Calu3 (cell line): Measurements from ENCODE around the gene NME3. TPM values are rescaled to one million over a fixed set of nuclear protein-coding genes. Genes with fewer than 3 reads are reported as not detected.

Source experiments
- BruUV-seq: library from RNA; stranded (reverse); fragments of 400-500 nt; replicated peaks from 2 replicates; lab custom pipeline; 2021; lab: Mats Ljungman, UMichigan
- CTCF ChIA-PET: fragments of 300-600 bp; sonication (Branson Sonifier 250); formaldehyde crosslinking; loops from one replicate; lab custom pipeline; 2022; ENCODE audit warnings: antibody characterized with exemption; lab: Charles Lee
- DNase-seq: peaks from one replicate; pipeline ENCODE4 v3.0.0; 2022
- H3K27ac Mint-ChIP-seq: one replicate; pipeline ENCODE4 v1.8.0; 2022; ENCODE audit warnings: mixed read lengths; ENCODE audit not compliant: unreplicated experiment
- H3K27me3 Mint-ChIP-seq: one replicate; pipeline ENCODE4 v1.8.0; 2022; ENCODE audit warnings: mixed read lengths; ENCODE audit not compliant: unreplicated experiment
- H3K36me3 Mint-ChIP-seq: one replicate; pipeline ENCODE4 v1.8.0; 2022; ENCODE audit warnings: mild to moderate bottlenecking, moderate library complexity, mixed read lengths; ENCODE audit not compliant: insufficient read depth, unreplicated experiment
- H3K4me1 Mint-ChIP-seq: one replicate; pipeline ENCODE4 v1.8.0; 2022; ENCODE audit warnings: mild to moderate bottlenecking, low read depth, mixed read lengths; ENCODE audit not compliant: unreplicated experiment
- H3K4me3 Mint-ChIP-seq: one replicate; pipeline ENCODE4 v1.8.0; 2022; ENCODE audit warnings: mild to moderate bottlenecking, low read depth, moderate library complexity, mixed read lengths; ENCODE audit not compliant: unreplicated experiment
- H3K9me3 Mint-ChIP-seq: one replicate; pipeline ENCODE4 v1.8.0; 2022; ENCODE audit warnings: low read depth, mixed read lengths; ENCODE audit not compliant: unreplicated experiment
- intact Hi-C: fragments of 100-400 bp; cut with micrococcal nuclease; formaldehyde crosslinking; loops from one replicate; pipeline ENCODE4 v1.10.0; 2022; ENCODE audit not compliant: unreplicated experiment
- total RNA-seq: library from RNA; stranded (reverse); gene quantifications from 2 replicates; pipeline ENCODE4 v1.2.3, GENCODE V29; 2022
- TF ChIP-seq, protein P1 (sequence below): fragments of 200-600 bp; IDR thresholded peaks from one replicate; pipeline ENCODE4 v1.8.0; 2022; ENCODE audit warnings: antibody characterized with exemption; ENCODE audit not compliant: unreplicated experiment

The NME3 gene
- total RNA-seq, 1 experiment from 2014 or later = 64.3 TPM

DNA sequence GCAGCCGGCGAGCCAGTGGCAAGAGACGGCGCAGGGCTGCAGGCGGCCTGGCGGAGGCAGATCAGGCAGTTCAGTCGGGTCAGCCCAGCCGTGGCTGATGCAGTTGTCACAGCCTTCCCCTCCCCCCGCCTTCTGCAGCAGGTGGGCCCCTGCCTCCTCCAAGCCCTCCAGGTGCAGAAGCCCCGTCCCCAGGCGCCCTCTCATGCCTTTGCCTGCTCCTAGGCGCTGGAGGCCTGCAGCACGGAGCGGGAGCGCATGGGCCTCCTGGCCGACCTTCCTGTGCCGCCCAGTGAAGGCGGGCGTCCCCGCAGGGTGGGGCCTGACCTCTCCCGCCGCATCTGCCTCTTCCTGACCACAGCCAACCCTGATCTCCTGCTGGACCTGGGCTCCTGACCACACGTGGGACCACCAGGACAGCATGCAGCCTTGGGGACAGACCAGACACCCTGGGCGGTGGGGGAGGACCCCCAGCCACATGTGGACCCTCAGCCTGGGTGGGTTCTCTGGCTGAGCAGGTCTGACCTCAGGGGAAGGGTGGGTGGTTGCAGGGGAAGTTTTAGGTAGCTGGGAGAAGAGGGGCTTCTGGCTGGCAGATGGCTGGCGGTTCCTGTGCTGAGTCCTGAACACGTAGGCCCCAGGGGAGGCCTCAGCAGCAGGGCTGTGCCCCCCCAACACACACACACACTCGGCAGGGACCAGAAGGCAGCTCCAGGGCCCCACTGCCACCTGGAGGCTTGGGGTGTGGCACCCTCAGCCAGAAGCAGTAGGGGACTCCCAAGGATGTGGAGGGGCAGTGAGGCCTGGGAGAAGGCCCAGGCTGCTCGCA, 4.7 kb upstream of the NME3 start:
- H3K27me3 Mint-ChIP-seq = no peaks in the 10 kb centered on the region
- CTCF ChIA-PET = interaction anchor here (0.6 to 0.7 kb wide), 2 partner anchors 78 to 588 kb away, joined by 3 to 4 read pairs; no protein-coding TSS in a partner anchor
- H3K36me3 Mint-ChIP-seq = peaks cover 100% of the 10 kb centered on the region
- intact Hi-C loops = no loop called here
- TF ChIP-seq, protein P1, sequence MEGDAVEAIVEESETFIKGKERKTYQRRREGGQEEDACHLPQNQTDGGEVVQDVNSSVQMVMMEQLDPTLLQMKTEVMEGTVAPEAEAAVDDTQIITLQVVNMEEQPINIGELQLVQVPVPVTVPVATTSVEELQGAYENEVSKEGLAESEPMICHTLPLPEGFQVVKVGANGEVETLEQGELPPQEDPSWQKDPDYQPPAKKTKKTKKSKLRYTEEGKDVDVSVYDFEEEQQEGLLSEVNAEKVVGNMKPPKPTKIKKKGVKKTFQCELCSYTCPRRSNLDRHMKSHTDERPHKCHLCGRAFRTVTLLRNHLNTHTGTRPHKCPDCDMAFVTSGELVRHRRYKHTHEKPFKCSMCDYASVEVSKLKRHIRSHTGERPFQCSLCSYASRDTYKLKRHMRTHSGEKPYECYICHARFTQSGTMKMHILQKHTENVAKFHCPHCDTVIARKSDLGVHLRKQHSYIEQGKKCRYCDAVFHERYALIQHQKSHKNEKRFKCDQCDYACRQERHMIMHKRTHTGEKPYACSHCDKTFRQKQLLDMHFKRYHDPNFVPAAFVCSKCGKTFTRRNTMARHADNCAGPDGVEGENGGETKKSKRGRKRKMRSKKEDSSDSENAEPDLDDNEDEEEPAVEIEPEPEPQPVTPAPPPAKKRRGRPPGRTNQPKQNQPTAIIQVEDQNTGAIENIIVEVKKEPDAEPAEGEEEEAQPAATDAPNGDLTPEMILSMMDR = no peak
- H3K27ac Mint-ChIP-seq = peak overlapping the region; percentile 61
- DNase-seq = no peak
- H3K9me3 Mint-ChIP-seq = no peaks in the 10 kb centered on the region
- BruUV-seq = no TSS peak
- no peak overlapping the region for H3K4me3 Mint-ChIP-seq
- peaks cover 4% of the 10 kb centered on the region for H3K4me1 Mint-ChIP-seq

DNA sequence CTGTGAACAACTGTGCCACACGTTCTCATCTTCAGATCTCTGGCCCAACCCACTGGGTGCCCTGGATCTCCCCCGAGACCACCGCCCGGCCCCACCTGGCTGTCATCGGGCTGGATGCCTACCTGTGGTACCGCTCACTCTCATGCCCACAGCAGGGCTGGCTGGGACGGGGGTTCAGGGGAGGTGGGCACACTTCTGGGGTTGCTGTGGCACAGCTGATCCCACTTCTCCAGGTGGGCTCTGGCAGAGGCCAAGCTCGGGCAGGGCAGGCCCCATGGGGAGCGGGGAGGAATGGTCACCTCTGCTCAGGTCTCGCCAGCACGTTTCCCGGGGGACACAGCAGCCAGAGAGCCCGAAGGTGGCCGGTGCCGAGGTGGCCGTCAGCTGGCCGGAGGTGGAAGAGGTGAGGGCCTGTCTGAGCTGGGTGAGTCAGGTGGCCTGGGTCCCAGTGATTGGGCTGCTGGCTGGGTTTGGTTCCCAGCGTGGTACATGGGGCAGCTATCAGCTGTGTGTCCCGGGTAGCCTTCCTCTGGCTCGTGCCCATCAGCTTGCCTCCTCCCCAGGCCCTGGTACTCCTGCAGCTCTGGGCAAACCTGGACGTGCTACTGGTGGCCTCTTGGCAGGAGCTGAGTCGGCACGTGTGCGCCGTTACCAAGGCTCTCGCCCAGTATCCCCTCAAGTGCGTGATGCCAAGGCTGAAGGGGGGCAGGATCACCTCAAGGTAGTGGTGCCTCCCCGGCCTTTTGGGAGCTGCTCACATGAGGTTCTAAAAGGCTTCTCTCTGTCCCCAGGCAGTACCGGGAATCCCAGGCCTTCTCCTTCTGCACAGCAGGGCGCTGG, 3.9 kb upstream of the NME3 start:
- intact Hi-C loops = no loop called here
- Mint-ChIP-seq H3K36me3 (peaks cover 100% of the 10 kb centered on the region), H3K9me3 (no peaks in the 10 kb centered on the region), H3K27me3 (no peaks in the 10 kb centered on the region), H3K27ac (no peak overlapping the region), H3K4me1 (peaks cover 3% of the 10 kb centered on the region), H3K4me3 (peak overlapping the region; percentile 76)
- TF ChIP-seq, protein P1 = no peak
- no peak for DNase-seq
- BruUV-seq = no TSS peak
- CTCF ChIA-PET = interaction anchor here (0.6 to 2.6 kb wide), 2 partner anchors 7 to 589 kb away, joined by 4 to 19 read pairs; partner anchors contain the start of genes NUBP2 and SPSB3

DNA sequence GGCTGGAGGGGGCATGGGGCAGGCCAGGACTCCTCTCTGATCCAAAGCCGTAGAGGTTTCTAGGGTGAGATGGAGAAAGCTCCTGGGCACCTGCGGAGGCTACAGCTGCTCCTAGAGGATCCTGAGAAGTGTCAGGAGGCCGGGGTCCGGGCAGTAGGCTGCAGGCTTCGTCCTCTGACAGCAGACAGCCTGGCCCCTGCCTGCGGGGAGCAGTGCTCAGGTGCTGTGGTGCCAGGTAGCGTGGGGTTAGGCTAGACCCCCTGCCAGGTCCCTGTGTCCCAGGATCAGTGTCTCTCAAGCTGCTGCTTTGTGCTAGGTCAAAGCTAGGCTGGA, 3.1 kb upstream of the NME3 start:
- TF ChIP-seq, protein P1 = no peak
- Mint-ChIP-seq H3K36me3 (peaks cover 100% of the 10 kb centered on the region), H3K27me3 (no peaks in the 10 kb centered on the region), H3K27ac (no peak overlapping the region), H3K4me3 (peak overlapping the region; percentile 76), H3K4me1 (peaks cover 8% of the 10 kb centered on the region), H3K9me3 (no peaks in the 10 kb centered on the region)
- BruUV-seq = no TSS peak
- CTCF ChIA-PET = interaction anchor here (2.6 kb wide), 1 partner anchor 8 kb away, joined by 19 read pairs; the partner anchor contains the start of genes NUBP2 and SPSB3
- DNase-seq = no peak
- intact Hi-C loops = no loop called here

DNA sequence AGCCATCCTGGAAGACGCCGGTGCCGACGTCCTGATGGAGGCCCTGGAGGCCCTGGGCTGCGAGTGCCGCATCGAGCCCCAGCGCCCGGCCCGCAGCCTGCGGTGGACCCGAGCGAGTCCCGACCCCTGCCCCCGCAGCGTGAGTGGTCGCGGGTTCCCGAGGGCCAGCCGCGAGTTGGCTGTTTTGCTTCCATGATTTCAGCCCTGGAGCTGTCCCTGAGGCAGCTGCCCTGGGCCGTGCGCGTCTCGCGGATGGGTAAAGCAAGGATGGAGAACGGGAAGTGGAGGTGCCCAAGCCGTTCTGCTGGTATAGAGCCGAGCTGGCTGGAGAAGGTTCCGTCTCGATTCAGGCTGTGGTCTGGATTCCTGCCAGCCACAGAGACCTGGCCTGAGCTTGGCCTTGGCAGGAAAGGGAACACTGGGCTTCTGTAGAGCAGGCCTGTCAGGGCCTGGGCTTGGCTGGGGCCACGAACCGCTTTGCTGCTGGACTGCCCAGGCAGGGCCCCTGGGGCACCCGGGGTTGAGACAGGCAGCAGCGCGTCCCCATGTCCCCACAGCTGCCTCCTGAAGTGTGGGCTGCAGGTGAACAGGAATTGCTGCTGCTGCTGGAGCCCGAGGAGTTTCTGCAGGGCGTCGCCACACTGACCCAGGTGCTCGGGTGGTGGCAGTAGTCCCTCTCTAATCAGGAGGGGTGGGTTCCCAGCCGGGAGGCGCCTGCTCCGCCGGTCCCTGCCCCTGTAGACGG, 2.5 kb upstream of the NME3 start:
- CTCF ChIA-PET = interaction anchor here (2.6 kb wide), 1 partner anchor 9 kb away, joined by 19 read pairs; the partner anchor contains the start of genes NUBP2 and SPSB3
- peak overlapping the region; percentile 76 for H3K4me3 Mint-ChIP-seq

More for the DNA sequence above, 2.5 kb upstream of the NME3 start:
- no TSS peak for BruUV-seq
- intact Hi-C loops = no loop called here
- Mint-ChIP-seq H3K9me3 (no peaks in the 10 kb centered on the region), H3K36me3 (peaks cover 100% of the 10 kb centered on the region), H3K27me3 (no peaks in the 10 kb centered on the region), H3K27ac (peak overlapping the region; percentile 39), H3K4me1 (peaks cover 8% of the 10 kb centered on the region)
- DNase-seq = no peak
- TF ChIP-seq, protein P1 = no peak
